Astrocyte (in vitro differentiated cells and primary cell): ENCODE measurements around the gene AIM2.

ENCODE experiments used
- EZH2 ChIP-seq: IDR thresholded peaks from 2 replicates; pipeline ENCODE4 v1.6.1; 2012; ENCODE audit warnings: mild to moderate bottlenecking, low read length, inconsistent platforms; ENCODE audit not compliant: insufficient read depth
- TF ChIP-seq, protein P1 (sequence below): IDR thresholded peaks from 2 replicates; pipeline ENCODE4 v1.5.1; 2011; ENCODE audit warnings: low read depth, mild to moderate bottlenecking, inconsistent platforms, low read length, moderate library complexity; ENCODE audit not compliant: insufficient read depth

DNA sequence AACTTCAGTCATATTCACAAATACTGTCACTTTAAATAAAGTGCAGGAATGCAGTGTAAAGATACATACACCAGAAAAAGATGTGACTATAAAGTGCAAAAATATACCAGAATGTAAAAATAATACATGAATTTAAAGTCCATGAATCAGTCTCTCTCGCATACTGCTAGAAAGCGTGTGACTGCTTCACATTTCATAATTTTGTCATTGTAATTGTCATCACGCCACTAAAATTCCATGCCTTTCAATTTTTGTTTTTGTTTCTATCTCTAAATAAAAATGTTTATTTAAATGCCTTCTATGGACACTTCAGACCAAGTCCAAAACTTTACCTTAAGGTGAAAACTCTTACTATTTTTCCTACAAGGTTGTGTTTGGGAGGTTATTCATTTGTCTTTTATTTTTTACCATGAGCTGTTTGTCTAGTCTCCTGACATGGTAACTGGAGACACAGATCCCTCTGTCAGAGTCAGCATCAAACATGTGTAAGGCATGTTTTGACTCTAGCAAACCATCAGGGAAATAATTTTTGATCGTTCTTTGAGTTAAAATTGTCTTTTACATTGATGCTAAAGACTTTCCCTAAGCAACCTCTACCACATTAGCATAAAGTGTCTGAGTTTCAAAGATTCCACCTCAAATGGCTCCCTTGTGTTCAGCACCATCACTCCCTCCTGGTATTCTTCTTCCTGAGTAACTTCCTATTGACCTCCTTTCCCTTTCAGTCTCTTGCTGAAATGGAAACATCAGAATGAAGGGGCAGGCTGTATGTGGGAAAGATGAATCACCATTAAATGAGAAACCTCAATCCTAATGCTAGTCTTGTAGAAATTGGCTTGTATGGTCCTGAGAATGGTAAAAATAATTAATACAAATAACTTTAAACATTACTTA is 14.0 kb upstream of the AIM2 start:
- TF ChIP-seq, protein P1, sequence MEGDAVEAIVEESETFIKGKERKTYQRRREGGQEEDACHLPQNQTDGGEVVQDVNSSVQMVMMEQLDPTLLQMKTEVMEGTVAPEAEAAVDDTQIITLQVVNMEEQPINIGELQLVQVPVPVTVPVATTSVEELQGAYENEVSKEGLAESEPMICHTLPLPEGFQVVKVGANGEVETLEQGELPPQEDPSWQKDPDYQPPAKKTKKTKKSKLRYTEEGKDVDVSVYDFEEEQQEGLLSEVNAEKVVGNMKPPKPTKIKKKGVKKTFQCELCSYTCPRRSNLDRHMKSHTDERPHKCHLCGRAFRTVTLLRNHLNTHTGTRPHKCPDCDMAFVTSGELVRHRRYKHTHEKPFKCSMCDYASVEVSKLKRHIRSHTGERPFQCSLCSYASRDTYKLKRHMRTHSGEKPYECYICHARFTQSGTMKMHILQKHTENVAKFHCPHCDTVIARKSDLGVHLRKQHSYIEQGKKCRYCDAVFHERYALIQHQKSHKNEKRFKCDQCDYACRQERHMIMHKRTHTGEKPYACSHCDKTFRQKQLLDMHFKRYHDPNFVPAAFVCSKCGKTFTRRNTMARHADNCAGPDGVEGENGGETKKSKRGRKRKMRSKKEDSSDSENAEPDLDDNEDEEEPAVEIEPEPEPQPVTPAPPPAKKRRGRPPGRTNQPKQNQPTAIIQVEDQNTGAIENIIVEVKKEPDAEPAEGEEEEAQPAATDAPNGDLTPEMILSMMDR: no peak
- TF ChIP-seq EZH2: no peak
